HAP-1 (cell line): ENCODE results near the gene TMOD4.
A peak's percentile ranks its signal among the peaks of the same experiment; 100 is the strongest.
"Not testable (repeated sequence)": the region's sequence is repeated elsewhere in the genome, so short reads cannot be mapped to it uniquely, and the experiment has no call there.

ENCODE experiments used
- DNase-seq, 2 experiments: peaks; one replicate each; pipeline ENCODE4 v3.0.0-alpha.2; 2016 to 2020; ENCODE audit warnings: low spot score in 2 of 2
- H3K27me3 ChIP-seq: fragments of 250-450 bp; sonication (Bioruptor Pico); 2 replicates; pipeline ENCODE4 v1.5.1; 2020; ENCODE audit warnings: low read depth, mild to moderate bottlenecking, moderate library complexity
- H3K36me3 ChIP-seq: fragments of 250-450 bp; sonication (Bioruptor Pico); replicated peaks from 2 replicates; pipeline ENCODE4 v1.5.1; 2020; ENCODE audit warnings: mild to moderate bottlenecking
- H3K4me1 ChIP-seq: fragments of 250-450 bp; sonication (Bioruptor Pico); 2 replicates; pipeline ENCODE4 v1.5.1; 2020; ENCODE audit warnings: mild to moderate bottlenecking
- H3K4me3 ChIP-seq: fragments of 250-450 bp; sonication (Bioruptor Pico); 2 replicates; pipeline ENCODE4 v1.5.1; 2020; ENCODE audit warnings: mild to moderate bottlenecking, moderate library complexity
- H3K9me3 ChIP-seq: fragments of 250-450 bp; sonication (Bioruptor Pico); 2 replicates; pipeline ENCODE4 v1.5.1; 2020; ENCODE audit warnings: mild to moderate bottlenecking, moderate library complexity
- in situ Hi-C: fragments of 300-500 bp; cut with MboI; formaldehyde crosslinking; loops from 3 replicates; pipeline ENCODE4 v1.14.3; 2020; ENCODE audit warnings: low sequenced_read_pairs, inconsistent platforms, mixed read lengths

The TMOD4 gene

GRCh38 chr1:151175863-151176262 is at the start of gene TMOD4:
Gene TMOD4, minus strand, starts transcription at chr1:151175981. Its CDS starts 1,106 bp downstream, at chr1:151174875.
- no peaks in the 10 kb centered on the region for H3K4me1 ChIP-seq
- no peak within 1 kb of the TSS for H3K4me3 ChIP-seq
- no peaks in the 10 kb centered on the region for H3K9me3 ChIP-seq
- no peak for DNase-seq
- in situ Hi-C loops: no loop called here
- H3K36me3 ChIP-seq: peaks cover 54% of the 10 kb centered on the region
- no peaks in the 10 kb centered on the region for H3K27me3 ChIP-seq

GRCh38 chr1:151222130-151222529 is 46.3 kb upstream of the TMOD4 start:
- Histone ChIP-seq H3K4me3 (no peak overlapping the region), H3K9me3 (no peaks in the 10 kb centered on the region), H3K27me3 (no peaks in the 10 kb centered on the region), H3K4me1 (peaks cover 6% of the 10 kb centered on the region), H3K36me3 (peaks cover 37% of the 10 kb centered on the region)
- DNase-seq: no peak
- in situ Hi-C loops: no loop called here

GRCh38 chr1:151221616-151222015 is 45.8 kb upstream of the TMOD4 start:
- Histone ChIP-seq H3K4me3 (no peak overlapping the region), H3K4me1 (peaks cover 6% of the 10 kb centered on the region), H3K27me3 (no peaks in the 10 kb centered on the region), H3K9me3 (no peaks in the 10 kb centered on the region), H3K36me3 (peaks cover 32% of the 10 kb centered on the region)
- no peak for DNase-seq
- in situ Hi-C loops: no loop called here

DNA sequence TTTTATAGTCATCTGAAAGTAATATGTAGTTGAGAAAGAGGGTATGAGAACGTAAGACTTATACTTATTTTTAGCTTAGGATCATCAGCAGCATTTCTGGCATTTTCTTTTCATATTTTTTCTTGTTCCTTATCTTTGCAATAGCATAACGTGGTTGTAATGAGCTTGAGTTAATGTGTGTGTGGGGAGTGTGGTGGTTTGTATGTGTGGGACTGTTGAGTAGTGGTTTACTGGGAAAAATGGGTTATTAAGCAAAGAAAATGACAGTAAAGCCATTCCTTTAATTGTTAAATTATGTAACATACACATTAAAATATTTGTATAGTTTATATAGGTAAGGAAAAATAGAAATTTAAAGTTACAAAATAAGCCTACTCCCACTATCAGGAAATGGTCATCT is 37.8 kb upstream of the TMOD4 start:
- Histone ChIP-seq H3K36me3 (peaks cover 33% of the 10 kb centered on the region), H3K4me3 (no peak overlapping the region), H3K4me1 (no peaks in the 10 kb centered on the region), H3K27me3 (no peaks in the 10 kb centered on the region), H3K9me3 (no peaks in the 10 kb centered on the region)
- no peak for DNase-seq
- in situ Hi-C loops: no loop called here

DNA sequence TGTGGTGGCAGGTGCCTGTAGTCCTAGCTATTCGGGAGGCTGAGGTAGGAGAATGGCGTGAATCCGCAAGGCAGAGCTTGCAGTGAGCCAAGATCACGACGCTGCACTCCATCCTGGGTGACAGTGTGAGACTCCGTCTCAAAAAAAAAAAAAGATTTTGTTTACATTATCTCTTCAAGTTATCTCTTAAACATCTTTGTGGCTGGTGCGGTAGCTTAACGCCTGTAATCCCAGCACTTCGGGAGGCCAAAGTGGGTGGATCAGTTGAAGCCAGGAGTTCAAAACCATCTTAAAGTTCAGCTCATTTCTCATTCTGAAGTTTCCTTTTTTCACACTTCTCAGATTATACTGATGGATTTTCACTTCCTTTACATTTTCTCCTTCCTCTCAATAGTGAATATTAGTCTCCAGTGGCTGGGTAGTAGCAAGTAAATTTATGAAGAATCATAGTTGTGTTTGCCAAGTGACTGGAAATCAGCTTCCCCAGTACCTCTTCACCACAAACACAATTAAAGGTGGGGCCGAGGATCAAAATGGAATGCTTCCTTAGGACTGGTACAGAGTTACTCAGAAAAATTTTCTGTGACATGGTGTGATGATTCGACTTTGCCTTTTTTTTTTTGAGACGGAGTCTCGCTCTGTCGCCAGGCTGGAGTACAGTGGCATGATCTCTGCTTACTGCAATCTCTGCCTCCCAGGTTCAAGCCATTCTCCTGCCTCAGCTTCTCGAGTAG is 36.4 kb upstream of the TMOD4 start:
- DNase-seq: no peak
- no peaks in the 10 kb centered on the region for H3K27me3 ChIP-seq
- in situ Hi-C loops: no loop called here

GRCh38 chr1:151210830-151211229 is 35.0 kb upstream of the TMOD4 start:
- no peaks in the 10 kb centered on the region for H3K9me3 ChIP-seq
- H3K36me3 ChIP-seq: peaks cover 52% of the 10 kb centered on the region
- in situ Hi-C loops: no loop called here
- DNase-seq: no peak
- H3K4me3 ChIP-seq: no peak overlapping the region
- H3K27me3 ChIP-seq: no peaks in the 10 kb centered on the region
- no peaks in the 10 kb centered on the region for H3K4me1 ChIP-seq

More for the DNA sequence above, 36.4 kb upstream of the TMOD4 start:
- H3K9me3 ChIP-seq: no peaks in the 10 kb centered on the region
- H3K4me1 ChIP-seq: no peaks in the 10 kb centered on the region
- peaks cover 39% of the 10 kb centered on the region for H3K36me3 ChIP-seq
- H3K4me3 ChIP-seq: no peak overlapping the region

- H3K27me3 ChIP-seq, DNase-seq, H3K4me3 ChIP-seq, H3K4me1 ChIP-seq, H3K9me3 ChIP-seq, in situ Hi-C loops: not testable (repeated sequence)
- peaks cover 51% of the 10 kb centered on the region for H3K36me3 ChIP-seq
Measured at GRCh38 chr1:151205381-151205965, 29.7 kb upstream of the TMOD4 start.

DNA sequence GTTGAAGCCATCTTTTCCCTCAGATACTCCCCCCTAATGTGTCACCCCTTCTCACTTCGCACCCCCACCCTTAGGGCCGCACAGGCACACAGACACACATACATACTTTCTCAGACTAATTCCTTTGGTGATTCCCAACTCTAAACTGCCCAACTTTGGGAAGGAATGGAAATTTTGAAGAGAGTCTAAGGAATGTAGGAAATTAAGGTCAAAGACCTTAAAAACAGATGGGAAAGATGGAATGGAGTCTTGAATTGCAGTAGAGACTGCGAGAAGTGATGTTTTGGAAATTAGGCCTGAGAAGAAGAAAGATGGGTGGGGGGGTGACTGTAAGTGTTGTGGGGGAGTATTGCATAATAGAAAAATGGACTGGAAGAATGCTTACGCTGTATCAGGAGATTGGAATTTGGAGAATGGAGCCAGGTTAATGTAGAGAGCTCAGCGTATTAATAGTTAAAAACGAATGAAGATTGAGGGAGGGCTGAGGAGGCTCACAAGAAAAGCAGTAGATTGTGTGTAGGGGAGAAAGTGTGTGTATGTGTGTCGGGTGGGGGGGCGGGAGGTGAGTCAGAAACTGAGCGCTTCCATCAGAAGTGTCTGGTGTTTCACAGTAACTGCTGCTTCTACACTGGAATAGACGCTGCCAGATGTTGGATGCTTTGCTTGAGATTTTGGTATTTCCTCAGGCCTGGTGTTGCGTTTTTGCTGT is 24.2 kb upstream of the TMOD4 start:
- Histone ChIP-seq H3K27me3 (no peaks in the 10 kb centered on the region), H3K9me3 (no peaks in the 10 kb centered on the region), H3K4me3 (peak overlapping the region; percentile 82), H3K4me1 (peaks cover 13% of the 10 kb centered on the region), H3K36me3 (peaks cover 23% of the 10 kb centered on the region)
- peak in 1 of 2 experiments; percentile 43 for DNase-seq
- in situ Hi-C loops: no loop called here

GRCh38 chr1:151198254-151199127 is 22.7 kb upstream of the TMOD4 start, which contains the start of gene PIP5K1A:
Gene PIP5K1A, plus strand, starts transcription at chr1:151198552. Its CDS starts 445 bp downstream, at chr1:151198997.
- peaks cover 17% of the 10 kb centered on the region for H3K36me3 ChIP-seq
- H3K4me1 ChIP-seq: peaks cover 13% of the 10 kb centered on the region
- peak; percentile 92 to 99 for DNase-seq
- H3K27me3 ChIP-seq: no peaks in the 10 kb centered on the region
- in situ Hi-C loops: no loop called here
- peak within 1 kb of the TSS; percentile 82 for H3K4me3 ChIP-seq
- H3K9me3 ChIP-seq: no peaks in the 10 kb centered on the region

DNA sequence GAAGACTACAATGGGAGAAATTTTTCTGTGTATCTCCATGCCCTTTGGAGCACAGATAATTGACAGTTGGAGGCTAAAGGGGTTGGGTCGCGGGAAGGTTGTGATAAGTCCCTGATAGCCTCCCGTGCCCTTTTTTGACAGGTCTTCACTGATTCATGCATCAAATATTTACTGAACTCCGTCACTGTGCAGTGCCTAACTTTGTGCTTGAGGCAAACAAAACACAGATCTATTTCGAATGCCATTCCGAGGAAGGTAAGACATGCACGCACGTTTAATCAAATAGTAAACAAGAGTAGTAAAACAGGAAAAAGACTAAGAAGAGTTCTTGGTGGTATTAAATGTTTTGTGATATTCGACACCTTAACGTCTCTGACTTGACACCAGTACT is 22.1 kb upstream of the TMOD4 start:
- Histone ChIP-seq H3K9me3 (no peaks in the 10 kb centered on the region), H3K4me1 (peaks cover 13% of the 10 kb centered on the region), H3K27me3 (no peaks in the 10 kb centered on the region), H3K4me3 (peak overlapping the region; percentile 82), H3K36me3 (peaks cover 11% of the 10 kb centered on the region)
- in situ Hi-C loops: no loop called here
- no peak for DNase-seq

- Histone ChIP-seq H3K4me3 (peak overlapping the region; percentile 1; the same call in 1 of the 2 replicates), H3K9me3 (no peaks in the 10 kb centered on the region), H3K27me3 (no peaks in the 10 kb centered on the region), H3K4me1 (peaks cover 13% of the 10 kb centered on the region), H3K36me3 (no peaks in the 10 kb centered on the region; the same call in 1 of the 2 replicates)
- in situ Hi-C loops: no loop called here
- DNase-seq: peak; percentile 80 to 85
Measured at GRCh38 chr1:151196292-151196800, 20.6 kb upstream of the TMOD4 start.

GRCh38 chr1:151194894-151195594 is 19.3 kb upstream of the TMOD4 start:
- in situ Hi-C loops, H3K27me3 ChIP-seq, DNase-seq, H3K4me3 ChIP-seq, H3K9me3 ChIP-seq, H3K36me3 ChIP-seq: not testable (repeated sequence)
- H3K4me1 ChIP-seq: peaks cover 12% of the 10 kb centered on the region

GRCh38 chr1:151193856-151194255 is 18.1 kb upstream of the TMOD4 start:
- in situ Hi-C loops: no loop called here
- Histone ChIP-seq H3K4me1 (peaks cover 12% of the 10 kb centered on the region), H3K9me3 (no peaks in the 10 kb centered on the region), H3K36me3 (peaks cover 2% of the 10 kb centered on the region), H3K4me3 (no peak overlapping the region), H3K27me3 (no peaks in the 10 kb centered on the region)
- DNase-seq: no peak
